SK-N-MC (cell line): ENCODE results near the gene SP140.

Experiments
- EZH2 ChIP-seq: fragments of 200-600 bp; sonication (generic); IDR thresholded peaks from one replicate; pipeline ENCODE4 v1.6.1; 2017; ENCODE audit warnings: antibody characterized with exemption
- POLR2AphosphoS5 ChIP-seq: IDR thresholded peaks from 2 replicates; pipeline ENCODE4 v1.6.1; 2012; ENCODE audit warnings: mild to moderate bottlenecking, low read depth, low read length, borderline replicate concordance

GRCh38 chr2:230226051-230226551, 565 bp downstream of the SP140 start:
- TF ChIP-seq POLR2AphosphoS5 (no peak), EZH2 (no peak)
